ENCODE data around the gene RIN1. TPM values are rescaled to one million over a fixed set of nuclear protein-coding genes. Genes with fewer than 3 reads are reported as not detected.

Gene RIN1
- total and polyA plus RNA-seq, 2 experiments from 2014 or later: 6.2 to 9.5 TPM

DNA sequence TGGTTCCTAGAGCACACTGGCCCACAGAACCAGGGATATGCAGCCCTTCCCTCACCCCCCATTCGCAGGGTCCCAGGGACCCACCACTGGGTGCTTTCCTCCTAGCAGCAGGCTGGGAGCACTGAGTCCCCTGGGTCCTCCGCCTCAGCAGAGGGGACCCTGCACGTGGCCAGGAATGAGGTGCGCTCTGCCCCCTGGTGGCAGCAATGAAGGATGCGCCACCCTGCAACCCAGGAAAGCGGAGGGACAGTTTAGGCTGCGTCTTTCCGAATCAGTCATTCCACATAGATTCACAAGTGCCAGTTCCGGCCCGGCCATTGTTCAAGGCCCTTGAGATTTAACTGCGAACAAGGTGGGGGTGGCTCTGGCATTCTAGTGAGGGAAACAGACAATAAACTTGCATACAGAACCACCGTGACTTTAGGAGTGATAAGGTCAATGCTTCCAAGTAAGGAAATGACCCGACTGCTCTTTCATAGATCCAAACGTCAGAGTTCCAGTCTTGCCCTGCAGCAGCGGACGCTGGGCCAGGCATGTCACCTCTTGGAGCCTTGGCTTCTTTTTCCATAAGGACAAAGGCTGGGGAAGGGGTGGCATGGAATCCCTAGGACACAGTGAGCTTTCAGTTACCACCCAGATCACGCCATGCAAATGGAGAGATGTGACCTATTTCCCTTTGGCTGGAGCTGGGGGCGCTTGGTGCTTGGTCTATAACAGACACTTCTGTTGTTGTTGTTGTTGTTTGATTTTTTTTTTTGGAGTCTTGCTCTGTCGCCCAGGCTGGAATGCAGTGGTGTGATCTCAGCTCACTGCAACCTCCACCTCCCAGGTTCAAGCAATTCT, 7.7 kb downstream of the RIN1 start:
- 19% methylated on average over 19 of the region's 19 CpGs for WGBS (ENCODE audit: low lambda C conversion rate, missing lambda C conversion rate)
- TF ChIP-seq, protein P1, sequence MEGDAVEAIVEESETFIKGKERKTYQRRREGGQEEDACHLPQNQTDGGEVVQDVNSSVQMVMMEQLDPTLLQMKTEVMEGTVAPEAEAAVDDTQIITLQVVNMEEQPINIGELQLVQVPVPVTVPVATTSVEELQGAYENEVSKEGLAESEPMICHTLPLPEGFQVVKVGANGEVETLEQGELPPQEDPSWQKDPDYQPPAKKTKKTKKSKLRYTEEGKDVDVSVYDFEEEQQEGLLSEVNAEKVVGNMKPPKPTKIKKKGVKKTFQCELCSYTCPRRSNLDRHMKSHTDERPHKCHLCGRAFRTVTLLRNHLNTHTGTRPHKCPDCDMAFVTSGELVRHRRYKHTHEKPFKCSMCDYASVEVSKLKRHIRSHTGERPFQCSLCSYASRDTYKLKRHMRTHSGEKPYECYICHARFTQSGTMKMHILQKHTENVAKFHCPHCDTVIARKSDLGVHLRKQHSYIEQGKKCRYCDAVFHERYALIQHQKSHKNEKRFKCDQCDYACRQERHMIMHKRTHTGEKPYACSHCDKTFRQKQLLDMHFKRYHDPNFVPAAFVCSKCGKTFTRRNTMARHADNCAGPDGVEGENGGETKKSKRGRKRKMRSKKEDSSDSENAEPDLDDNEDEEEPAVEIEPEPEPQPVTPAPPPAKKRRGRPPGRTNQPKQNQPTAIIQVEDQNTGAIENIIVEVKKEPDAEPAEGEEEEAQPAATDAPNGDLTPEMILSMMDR (IDR thresholded peaks at IDR 0.05; ENCODE audit: poor library complexity): peak; percentile 94
- no peak for TF ChIP-seq EZH2phosphoT487 (IDR thresholded peaks at IDR 0.05; ENCODE audit: low read depth, severe bottlenecking, unreplicated experiment)
- no peaks in the 10 kb centered on the region for H3K9me3 ChIP-seq (ENCODE audit: low read depth)
- peak overlapping the region; percentile 94 for H3K27ac ChIP-seq
- no peaks in the 10 kb centered on the region for H3K36me3 ChIP-seq (replicated peaks; ENCODE audit: insufficient read depth, low read depth)
- H3K4me3 ChIP-seq: no peak overlapping the region
- DNase-seq (ENCODE audit: low spot score): peak; percentile 83
- H3K9me2 ChIP-seq (replicated peaks; ENCODE audit: insufficient read depth): no peaks in the 10 kb centered on the region
- peak overlapping the region; percentile 52 for H2AFZ ChIP-seq
- peaks cover 46% of the 10 kb centered on the region for H3K4me1 ChIP-seq (ENCODE audit: insufficient read depth)
- H4K20me1 ChIP-seq (ENCODE audit: insufficient read depth, poor library complexity, severe bottlenecking): no peaks in the 10 kb centered on the region
- no peaks in the 10 kb centered on the region for H3K27me3 ChIP-seq
- peak overlapping the region; percentile 68 for H3K4me2 ChIP-seq
- no peaks in the 10 kb centered on the region for H3K79me2 ChIP-seq

GRCh38 chr11:66328031-66328301, 8.3 kb downstream of the RIN1 start:
- Histone ChIP-seq H4K20me1 (ENCODE audit: insufficient read depth, poor library complexity, severe bottlenecking) (no peaks in the 10 kb centered on the region), H3K4me3 (no peak overlapping the region), H3K27ac (peak overlapping the region; percentile 94), H3K9me2 (replicated peaks; ENCODE audit: insufficient read depth) (no peaks in the 10 kb centered on the region), H3K4me1 (ENCODE audit: insufficient read depth) (peaks cover 46% of the 10 kb centered on the region), H3K79me2 (no peaks in the 10 kb centered on the region), H2AFZ (no peak overlapping the region), H3K4me2 (peak overlapping the region; percentile 68), H3K9me3 (ENCODE audit: low read depth) (no peaks in the 10 kb centered on the region), H3K36me3 (replicated peaks; ENCODE audit: insufficient read depth, low read depth) (no peaks in the 10 kb centered on the region), H3K27me3 (no peaks in the 10 kb centered on the region)
- no peak for DNase-seq (ENCODE audit: low spot score)
- 75% methylated on average over 3 of the region's 3 CpGs for WGBS (ENCODE audit: low lambda C conversion rate, missing lambda C conversion rate)
- TF ChIP-seq EZH2 (IDR thresholded peaks at IDR 0.05; ENCODE audit: borderline replicate concordance): no peak
- TF ChIP-seq, protein P1 (IDR thresholded peaks at IDR 0.05; ENCODE audit: poor library complexity): no peak
- no peak for TF ChIP-seq EZH2phosphoT487 (IDR thresholded peaks at IDR 0.05; ENCODE audit: low read depth, severe bottlenecking, unreplicated experiment)

DNA sequence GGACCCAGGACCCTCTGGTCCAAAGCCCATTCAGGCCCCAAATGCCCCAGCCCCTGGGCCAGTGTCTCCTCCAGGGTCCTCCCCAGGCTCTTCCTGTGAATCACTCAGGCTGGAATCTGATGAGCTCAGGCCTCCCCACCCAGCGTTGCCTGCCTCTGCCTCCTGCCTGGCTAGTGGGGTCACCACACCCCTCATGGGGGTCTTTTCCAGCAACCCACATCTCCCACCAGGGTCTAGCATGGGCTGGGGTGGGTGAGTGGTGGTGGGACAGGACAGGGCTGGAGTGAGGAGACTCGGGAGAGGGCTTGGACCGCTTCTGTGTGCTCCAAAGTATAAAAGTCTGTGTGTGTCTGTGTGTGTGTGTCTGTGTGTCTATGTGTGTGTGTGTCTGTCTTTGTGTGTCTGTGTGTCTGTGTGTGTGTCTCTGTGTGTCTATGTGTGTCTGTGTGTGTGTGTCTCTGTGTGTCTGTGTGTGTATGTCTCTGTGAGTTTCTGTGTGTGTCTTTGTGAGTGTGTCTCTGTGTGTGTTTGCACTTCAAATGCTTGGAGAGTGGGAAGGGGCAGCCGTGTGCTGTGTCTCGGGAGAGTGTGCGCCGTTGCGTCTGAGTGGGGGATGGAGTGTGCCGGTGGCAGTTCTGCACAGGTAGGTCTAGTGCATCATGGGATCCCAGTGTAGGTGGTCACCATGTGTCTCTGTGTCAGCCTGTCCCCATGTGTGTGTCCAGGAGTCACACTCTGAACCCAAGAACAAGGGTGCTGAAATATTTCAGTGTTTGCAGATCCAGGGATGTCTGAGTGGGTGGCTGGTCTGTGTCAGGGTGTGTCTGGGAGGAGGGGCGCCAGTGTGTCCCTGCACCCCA, 8.8 kb downstream of the RIN1 start:
- Histone ChIP-seq H3K27ac (peak overlapping the region; percentile 94), H4K20me1 (ENCODE audit: insufficient read depth, poor library complexity, severe bottlenecking) (no peaks in the 10 kb centered on the region), H2AFZ (no peak overlapping the region), H3K4me3 (no peak overlapping the region), H3K27me3 (no peaks in the 10 kb centered on the region), H3K4me1 (ENCODE audit: insufficient read depth) (peaks cover 46% of the 10 kb centered on the region), H3K9me2 (replicated peaks; ENCODE audit: insufficient read depth) (no peaks in the 10 kb centered on the region), H3K79me2 (no peaks in the 10 kb centered on the region), H3K4me2 (peak overlapping the region; percentile 53), H3K9me3 (ENCODE audit: low read depth) (no peaks in the 10 kb centered on the region), H3K36me3 (replicated peaks; ENCODE audit: insufficient read depth, low read depth) (no peaks in the 10 kb centered on the region)
- TF ChIP-seq, protein P1 (IDR thresholded peaks at IDR 0.05; ENCODE audit: poor library complexity): no peak
- DNase-seq (ENCODE audit: low spot score): peak; percentile 56
- 81% methylated on average over 10 of the region's 10 CpGs for WGBS (ENCODE audit: low lambda C conversion rate, missing lambda C conversion rate)

Data from hepatocyte (in vitro differentiated cells).